Measurements from ENCODE around the gene TPGS2. TPM values are rescaled to one million over a fixed set of nuclear protein-coding genes. Genes with fewer than 3 reads are reported as not detected.

TPGS2 gene
- total RNA-seq, 1 experiment from 2014 or later, result 93.3 TPM

GRCh38 chr18:36792634-36793283 lies 36.0 kb downstream of the TPGS2 start:
- intact Hi-C loops (cut with micrococcal nuclease), result no loop called here
- no peak for ATAC-seq
- Histone ChIP-seq H3K9me3 (ENCODE audit: control insufficient read depth in 1 of 2, insufficient read depth in 1 of 2, low read depth in 1 of 2, low read length in 2 of 2) (no peaks in the 10 kb centered on the region), H3K79me2 (ENCODE audit: insufficient read depth, low read length) (no peaks in the 10 kb centered on the region), H3K9me2 (ENCODE audit: insufficient read depth) (no peaks in the 10 kb centered on the region), H3K36me3 (ENCODE audit: control insufficient read depth in 1 of 2, insufficient read depth in 2 of 2, low read length in 2 of 2) (peaks cover 10 to 20% of the 10 kb centered on the region in 2 experiments), H4K20me1 (ENCODE audit: insufficient read depth) (no peaks in the 10 kb centered on the region), H3K27me3 (ENCODE audit: insufficient read depth, low read length) (no peaks in the 10 kb centered on the region), H3K9ac (ENCODE audit: low read length) (no peak overlapping the region), H3K4me3 (replicated peaks in 1 of 2; ENCODE audit: low read depth in 1 of 2, low read length in 2 of 2) (no peak overlapping the region), H3K4me2 (ENCODE audit: low read length) (no peak overlapping the region), H3K4me1 (ENCODE audit: control insufficient read depth in 1 of 2, insufficient read depth in 2 of 2, low read length in 2 of 2) (no peaks in the 10 kb centered on the region), H3K27ac (ENCODE audit: low read depth, low read length) (no peak overlapping the region), H2AFZ (ENCODE audit: low read depth, low read length, poor library complexity, severe bottlenecking) (no peak overlapping the region)
- no TSS peak for BruUV-seq (replicated peaks)
- DNase-seq (ENCODE audit: low read depth, low spot score), result no peak
- ChIA-PET POLR2A (no interaction called here), RAD21 (ENCODE audit: low non-redundant PET in 1 of 2, low total read pairs in 2 of 2, uncharacterized antibody in 2 of 2, unreplicated experiment in 2 of 2) (no interaction called here), CTCF (no interaction called here)
- TF ChIP-seq POLR2AphosphoS5 (IDR thresholded peaks at IDR 0.05; ENCODE audit: low read depth, low read length), result no peak
- TF ChIP-seq, protein P1, sequence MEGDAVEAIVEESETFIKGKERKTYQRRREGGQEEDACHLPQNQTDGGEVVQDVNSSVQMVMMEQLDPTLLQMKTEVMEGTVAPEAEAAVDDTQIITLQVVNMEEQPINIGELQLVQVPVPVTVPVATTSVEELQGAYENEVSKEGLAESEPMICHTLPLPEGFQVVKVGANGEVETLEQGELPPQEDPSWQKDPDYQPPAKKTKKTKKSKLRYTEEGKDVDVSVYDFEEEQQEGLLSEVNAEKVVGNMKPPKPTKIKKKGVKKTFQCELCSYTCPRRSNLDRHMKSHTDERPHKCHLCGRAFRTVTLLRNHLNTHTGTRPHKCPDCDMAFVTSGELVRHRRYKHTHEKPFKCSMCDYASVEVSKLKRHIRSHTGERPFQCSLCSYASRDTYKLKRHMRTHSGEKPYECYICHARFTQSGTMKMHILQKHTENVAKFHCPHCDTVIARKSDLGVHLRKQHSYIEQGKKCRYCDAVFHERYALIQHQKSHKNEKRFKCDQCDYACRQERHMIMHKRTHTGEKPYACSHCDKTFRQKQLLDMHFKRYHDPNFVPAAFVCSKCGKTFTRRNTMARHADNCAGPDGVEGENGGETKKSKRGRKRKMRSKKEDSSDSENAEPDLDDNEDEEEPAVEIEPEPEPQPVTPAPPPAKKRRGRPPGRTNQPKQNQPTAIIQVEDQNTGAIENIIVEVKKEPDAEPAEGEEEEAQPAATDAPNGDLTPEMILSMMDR (IDR thresholded peaks at IDR 0.05 in 2 of 3, conservative IDR thresholded peaks at IDR 0.05 in 1 of 3; ENCODE audit: borderline replicate concordance in 1 of 3, insufficient read depth in 1 of 3, low read depth in 2 of 3, low read length in 2 of 3), result no peak
- TF ChIP-seq, protein P2, sequence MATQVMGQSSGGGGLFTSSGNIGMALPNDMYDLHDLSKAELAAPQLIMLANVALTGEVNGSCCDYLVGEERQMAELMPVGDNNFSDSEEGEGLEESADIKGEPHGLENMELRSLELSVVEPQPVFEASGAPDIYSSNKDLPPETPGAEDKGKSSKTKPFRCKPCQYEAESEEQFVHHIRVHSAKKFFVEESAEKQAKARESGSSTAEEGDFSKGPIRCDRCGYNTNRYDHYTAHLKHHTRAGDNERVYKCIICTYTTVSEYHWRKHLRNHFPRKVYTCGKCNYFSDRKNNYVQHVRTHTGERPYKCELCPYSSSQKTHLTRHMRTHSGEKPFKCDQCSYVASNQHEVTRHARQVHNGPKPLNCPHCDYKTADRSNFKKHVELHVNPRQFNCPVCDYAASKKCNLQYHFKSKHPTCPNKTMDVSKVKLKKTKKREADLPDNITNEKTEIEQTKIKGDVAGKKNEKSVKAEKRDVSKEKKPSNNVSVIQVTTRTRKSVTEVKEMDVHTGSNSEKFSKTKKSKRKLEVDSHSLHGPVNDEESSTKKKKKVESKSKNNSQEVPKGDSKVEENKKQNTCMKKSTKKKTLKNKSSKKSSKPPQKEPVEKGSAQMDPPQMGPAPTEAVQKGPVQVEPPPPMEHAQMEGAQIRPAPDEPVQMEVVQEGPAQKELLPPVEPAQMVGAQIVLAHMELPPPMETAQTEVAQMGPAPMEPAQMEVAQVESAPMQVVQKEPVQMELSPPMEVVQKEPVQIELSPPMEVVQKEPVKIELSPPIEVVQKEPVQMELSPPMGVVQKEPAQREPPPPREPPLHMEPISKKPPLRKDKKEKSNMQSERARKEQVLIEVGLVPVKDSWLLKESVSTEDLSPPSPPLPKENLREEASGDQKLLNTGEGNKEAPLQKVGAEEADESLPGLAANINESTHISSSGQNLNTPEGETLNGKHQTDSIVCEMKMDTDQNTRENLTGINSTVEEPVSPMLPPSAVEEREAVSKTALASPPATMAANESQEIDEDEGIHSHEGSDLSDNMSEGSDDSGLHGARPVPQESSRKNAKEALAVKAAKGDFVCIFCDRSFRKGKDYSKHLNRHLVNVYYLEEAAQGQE (IDR thresholded peaks at IDR 0.05; ENCODE audit: low read depth), result no peak
- TF ChIP-seq SRF (IDR thresholded peaks at IDR 0.05; ENCODE audit: low read depth), result no peak
- TF ChIP-seq MAX (IDR thresholded peaks at IDR 0.05), result no peak
- no peak for TF ChIP-seq RAD21 (IDR thresholded peaks at IDR 0.05; ENCODE audit: low read depth)
- TF ChIP-seq SIN3A (IDR thresholded peaks at IDR 0.05; ENCODE audit: low read depth), result no peak

All from HCT116 (cell line).